ENCODE measurements around the gene C12orf76. TPM values are rescaled to one million over a fixed set of nuclear protein-coding genes. Genes with fewer than 3 reads are reported as not detected.

C12orf76 gene
- total RNA-seq, 1 donor from 2014 or later: 14.2 TPM

DNA sequence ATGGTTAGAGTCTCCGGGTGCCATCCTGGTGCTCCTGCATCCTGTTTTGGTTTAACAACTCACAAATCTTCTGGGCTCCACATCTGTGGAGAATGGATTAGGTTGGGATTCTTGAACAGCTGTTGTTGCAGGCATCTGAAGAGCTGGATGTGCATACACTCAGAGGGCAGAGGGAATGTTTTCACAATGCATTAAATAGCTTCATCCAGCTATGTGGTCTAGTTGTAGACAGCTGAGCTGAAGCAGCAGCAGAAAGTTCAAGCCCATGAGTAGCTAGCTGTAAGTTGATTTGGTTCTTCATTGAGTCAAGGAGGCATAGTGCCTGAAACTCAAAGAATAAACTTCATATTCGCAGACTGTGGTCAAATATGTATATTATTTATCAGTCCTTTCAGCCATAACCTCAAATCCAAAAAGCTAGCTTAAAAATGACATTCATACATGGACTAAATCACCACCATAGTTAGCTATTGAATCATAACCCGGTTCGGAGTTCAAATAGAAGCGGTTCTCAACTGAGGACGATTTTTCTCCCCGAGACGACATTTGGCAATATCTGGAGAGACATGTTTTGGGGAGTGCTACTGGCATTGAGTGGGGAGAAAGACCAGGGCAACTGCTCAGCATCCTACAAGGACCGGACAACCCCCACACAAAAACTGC lies 50.0 kb downstream of the C12orf76 start:
- no peak for DNase-seq (ENCODE audit: extremely low read depth, low read depth, low spot score)

DNA sequence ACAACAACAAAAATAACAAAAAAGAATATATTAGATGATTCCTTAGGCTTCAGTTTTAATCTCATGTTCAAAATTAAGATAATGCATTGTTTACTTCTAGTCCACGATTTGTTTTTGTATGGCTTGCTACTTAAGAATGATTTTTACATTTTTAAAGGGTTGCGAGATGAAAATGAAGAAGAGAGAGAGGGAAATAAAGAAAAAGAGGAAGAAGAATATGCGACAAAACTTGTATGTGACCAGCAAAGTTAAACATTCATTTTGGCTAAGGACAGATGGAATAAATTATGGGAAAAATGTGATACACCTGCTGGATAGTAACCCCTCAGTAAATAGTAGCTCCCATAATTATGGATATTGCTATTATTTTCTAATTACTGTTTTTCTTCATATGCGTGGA lies 50.9 kb downstream of the C12orf76 start:
- no peak for DNase-seq (ENCODE audit: extremely low read depth, low read depth, low spot score)

DNA sequence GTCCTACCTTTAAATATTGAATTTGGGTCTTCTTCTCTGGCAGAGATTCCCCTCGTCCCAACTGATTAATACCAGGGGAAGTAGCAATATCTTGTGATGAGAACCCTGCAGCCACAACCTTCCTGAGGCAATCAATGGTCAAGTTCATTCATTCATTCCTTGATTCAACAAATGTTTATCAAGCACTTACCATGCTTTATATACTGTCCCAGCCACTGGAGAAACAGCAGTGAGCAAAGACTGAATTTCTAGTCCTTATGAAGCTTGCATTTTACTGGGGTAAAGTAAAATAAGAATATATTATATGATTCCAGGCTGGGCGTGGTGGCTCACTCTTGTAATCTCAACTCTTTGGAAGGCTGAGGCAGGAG lies 51.9 kb downstream of the C12orf76 start:
- DNase-seq (ENCODE audit: extremely low read depth, low read depth, low spot score): no peak

DNA sequence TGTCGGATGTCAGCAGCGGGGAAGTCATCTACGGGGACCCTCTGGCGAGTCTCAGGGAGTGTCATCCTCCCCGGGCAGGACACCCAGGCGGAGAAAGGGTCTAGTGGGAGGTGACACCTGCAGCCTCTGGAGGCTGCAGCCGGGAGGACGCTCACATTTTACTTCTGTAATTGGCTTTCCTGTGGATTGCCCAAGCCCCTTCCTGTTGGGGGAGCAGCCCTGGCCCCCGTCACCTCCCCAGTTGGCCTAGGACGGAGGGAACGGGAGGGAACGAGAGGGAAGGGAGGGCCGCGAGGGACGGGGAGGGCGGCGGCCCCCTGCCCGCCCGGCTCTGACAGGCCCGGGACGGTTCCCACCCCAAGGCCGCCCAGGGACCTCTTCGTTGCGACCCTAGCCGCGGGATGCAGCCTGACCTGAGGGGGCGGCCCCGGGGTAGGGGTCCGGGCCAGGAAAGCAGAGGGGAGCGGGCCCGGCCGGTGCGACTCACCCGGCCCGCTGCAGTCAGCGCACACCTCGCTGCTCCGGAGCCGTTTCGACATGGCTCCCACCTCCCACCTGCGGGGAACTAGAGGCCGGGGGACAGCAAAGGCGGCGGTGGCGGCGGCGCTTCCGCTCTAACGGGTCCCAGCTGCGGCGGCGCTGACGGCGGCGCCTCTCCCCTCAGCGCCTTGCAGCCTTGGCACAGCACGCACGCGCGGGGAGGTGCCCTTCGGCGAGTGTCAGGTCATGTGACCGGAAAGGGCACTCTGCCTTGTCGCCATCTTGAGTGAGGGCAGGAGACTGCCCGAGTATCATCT lies 52.4 kb downstream of the C12orf76 start, which contains the start of gene GIT2:
Gene GIT2, minus strand, starts transcription at position 683 of the 797 bp plus-strand sequence. Its CDS starts 144 bp downstream, at position 539.
- no peak for DNase-seq (ENCODE audit: extremely low read depth, low read depth, low spot score)

DNA sequence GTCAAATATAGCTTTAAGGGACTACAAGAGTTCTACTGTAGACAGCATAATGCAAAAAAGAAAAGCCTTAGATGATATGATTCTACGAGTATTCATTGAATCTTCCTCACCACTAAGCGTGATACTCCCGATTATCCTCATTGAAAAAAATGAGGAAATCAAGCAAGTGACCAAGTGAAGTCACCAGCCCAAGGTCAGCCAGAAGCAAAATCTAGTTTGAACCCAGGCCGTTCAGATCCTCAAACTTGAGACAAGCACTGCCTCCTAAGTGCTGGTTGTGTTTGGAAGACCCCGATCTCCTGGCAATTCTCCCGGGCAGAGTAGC lies 53.0 kb downstream of the C12orf76 start:
- no peak for DNase-seq (ENCODE audit: extremely low read depth, low read depth, low spot score)

DNA sequence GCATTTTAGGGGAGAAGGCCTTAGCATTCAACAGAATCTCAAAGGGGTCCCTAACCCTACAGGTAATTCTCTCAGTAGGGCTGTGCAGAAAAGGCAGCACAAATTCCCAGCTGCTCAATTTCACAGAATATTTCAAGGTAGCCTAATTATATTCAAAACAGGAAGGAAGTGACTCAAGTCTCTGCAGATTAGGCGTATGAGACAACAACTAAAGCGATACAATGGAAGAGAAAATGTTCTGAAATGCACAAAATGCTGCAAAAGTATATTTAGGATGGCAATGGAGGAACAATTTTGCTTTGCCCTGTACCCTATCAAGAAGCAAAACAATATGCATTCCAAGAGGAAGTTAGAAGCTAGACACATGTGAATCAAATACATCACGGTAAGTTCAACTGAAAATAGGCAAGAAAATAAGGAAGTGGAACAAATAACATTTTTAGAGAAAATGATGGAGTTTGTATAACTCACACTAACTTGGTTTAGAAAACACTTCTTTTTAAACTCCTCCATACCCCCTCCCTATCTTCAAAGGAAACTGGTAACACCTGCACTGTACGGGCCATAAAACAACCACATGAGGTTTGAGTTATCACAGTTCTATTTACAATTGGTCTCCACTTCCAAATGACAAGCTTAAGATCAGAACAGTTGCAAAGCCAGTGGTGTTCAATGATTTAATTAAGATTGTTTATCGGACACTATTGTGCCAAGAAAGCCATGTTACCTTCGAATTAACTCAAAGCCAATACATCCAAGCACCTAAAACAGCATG lies 53.7 kb downstream of the C12orf76 start:
- DNase-seq (ENCODE audit: extremely low read depth, low read depth, low spot score): no peak

DNA sequence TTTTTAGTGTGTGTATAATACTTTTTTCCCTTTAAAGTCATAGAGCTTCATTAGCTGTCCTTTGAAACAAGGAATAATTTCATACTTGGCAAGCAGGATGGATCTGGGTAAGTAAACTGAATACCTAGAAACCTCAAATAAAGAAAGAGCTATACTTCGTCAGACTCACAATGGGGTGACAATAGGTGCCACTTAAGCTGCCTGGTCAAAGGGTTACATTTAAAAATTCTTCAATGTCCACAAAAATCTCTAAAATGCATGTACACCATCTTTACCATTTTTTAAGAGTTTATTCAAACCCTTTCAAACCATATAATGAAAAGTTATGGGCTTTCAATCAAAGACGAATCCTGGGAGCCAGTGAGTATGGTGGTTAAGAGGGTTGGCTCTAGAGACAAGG lies 55.2 kb downstream of the C12orf76 start:
- DNase-seq (ENCODE audit: extremely low read depth, low read depth, low spot score): no peak

DNA sequence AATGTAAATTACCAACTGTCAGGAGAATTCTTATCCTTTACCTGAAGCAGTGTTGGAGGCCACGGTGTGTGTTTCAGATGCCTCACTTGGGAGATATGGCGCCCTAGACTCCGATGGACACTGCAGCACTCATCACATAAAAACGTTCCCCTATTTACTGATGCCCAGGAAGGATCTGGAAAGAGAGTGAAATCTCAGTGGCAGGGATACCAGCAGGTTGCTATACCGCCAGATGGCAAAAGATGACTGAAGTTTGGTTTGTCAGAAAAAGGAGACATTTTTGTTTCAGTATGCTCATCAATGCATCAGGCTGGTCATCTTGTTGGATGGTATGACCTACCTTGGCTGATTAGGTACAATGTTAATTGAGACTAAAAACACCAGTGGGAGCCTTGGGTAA lies 56.7 kb downstream of the C12orf76 start:
- no peak for DNase-seq (ENCODE audit: extremely low read depth, low read depth, low spot score)

Other genes with a start within 250 kb of the C12orf76 start
- 5.9 and 7.1 TPM in 2 replicates for gene TRPV4, start 215.1 kb downstream of the C12orf76 start, total RNA-seq
- gene GLTP, start 168.0 kb downstream of the C12orf76 start, total RNA-seq: 56.5 and 57.7 TPM in 2 replicates
- gene TCHP, start 148.2 kb downstream of the C12orf76 start, total RNA-seq: 10.5 and 23.2 TPM in 2 replicates
- gene GIT2, start 52.2 kb downstream of the C12orf76 start, total RNA-seq: 58.3 and 65.6 TPM in 2 replicates
- 33.3 and 62.4 TPM in 2 replicates for gene ANKRD13A, start 49.1 kb downstream of the C12orf76 start, total RNA-seq
- 10.4 and 11.4 TPM in 2 replicates for gene IFT81, start 75.8 kb upstream of the C12orf76 start, total RNA-seq
- gene ATP2A2, start 232.7 kb upstream of the C12orf76 start, total RNA-seq: 147 and 176 TPM in 2 replicates